ENCODE measurements around the gene CCDC47.
"Not testable (repeated sequence)": the region's sequence is repeated elsewhere in the genome, so short reads cannot be mapped to it uniquely, and the experiment has no call there.

The CCDC47 gene

DNA sequence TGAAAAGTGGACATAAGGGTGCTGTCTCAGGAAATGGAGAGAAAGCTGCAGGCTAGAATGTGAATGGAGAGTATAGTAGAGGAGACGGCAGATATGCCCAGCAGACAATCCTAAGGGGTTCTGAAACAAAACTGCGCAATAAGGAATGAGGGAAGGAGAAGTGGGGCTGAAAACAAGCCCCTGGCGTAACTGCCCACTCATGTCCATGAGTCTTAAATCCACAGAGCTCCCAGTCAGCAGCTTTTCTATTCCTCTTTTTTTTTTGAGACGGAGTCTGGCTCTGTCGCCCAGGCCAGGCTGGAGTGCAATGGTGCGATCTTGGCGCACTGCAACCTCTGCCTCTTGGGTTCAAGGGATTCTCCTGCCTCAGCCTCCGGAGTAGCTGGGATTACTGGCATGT, 37.7 kb downstream of the CCDC47 start:
- DNase-seq (ENCODE audit: low read depth) = no peak

DNA sequence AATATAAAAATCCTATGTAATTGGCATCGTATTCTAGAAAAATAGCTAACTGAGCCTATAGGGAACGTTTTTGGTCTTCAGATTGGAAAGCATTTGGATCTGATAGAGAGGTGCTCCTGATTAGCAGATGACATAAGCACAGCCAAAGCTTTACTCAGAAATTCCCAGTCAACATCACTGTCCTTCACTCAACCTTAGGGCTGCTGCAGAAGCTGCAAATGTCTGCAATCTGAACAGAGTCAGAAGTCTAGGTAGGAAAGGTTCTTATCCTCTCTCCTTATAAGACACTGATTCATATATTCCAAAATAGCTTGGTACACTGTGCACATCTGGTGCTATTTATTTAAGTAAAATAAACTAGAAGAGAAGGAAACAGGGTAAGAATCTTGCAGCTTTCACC, 51.0 kb downstream of the CCDC47 start:
- DNase-seq (ENCODE audit: low read depth) = no peak

DNA sequence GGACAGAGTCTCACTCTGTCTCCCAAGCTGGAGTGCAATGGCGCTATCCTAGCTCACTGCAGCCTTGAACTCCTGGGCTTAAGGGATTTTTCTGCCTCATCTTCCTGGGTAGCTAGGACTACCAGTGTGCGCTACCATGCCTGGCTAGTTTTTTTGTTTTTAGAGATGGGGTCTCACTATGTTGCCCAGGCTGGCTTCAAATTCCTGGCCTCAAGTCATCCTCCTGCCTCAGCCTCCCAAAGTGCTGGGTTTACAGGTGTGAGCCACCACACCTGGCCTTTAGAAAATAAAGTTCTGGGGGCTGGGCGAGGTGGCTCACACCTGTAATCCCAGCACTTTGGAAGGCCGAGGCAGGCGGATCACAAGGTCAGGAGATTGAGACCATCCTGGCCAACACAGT, 53.2 kb downstream of the CCDC47 start:
- not testable (repeated sequence) for DNase-seq (ENCODE audit: low read depth)

DNA sequence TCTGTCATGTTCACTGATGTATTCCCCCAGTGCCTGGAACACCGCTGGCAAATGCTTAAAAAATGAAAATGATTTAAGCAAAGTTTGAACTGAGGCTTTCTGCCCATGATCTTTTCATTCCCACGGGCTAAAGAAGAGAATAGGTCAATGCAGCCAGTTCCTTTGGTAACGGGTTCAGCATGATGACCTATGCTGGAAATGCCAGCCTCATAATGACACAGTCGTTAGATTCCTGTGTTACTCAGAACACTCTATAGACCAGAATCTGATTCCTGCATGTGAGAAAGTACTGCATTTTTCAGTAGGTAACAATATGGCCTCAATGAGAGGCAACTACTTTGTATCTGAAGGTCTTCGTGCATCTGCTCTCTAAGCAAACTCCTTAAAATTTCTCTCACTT, 54.4 kb downstream of the CCDC47 start:
- DNase-seq (ENCODE audit: low read depth) = no peak

DNA sequence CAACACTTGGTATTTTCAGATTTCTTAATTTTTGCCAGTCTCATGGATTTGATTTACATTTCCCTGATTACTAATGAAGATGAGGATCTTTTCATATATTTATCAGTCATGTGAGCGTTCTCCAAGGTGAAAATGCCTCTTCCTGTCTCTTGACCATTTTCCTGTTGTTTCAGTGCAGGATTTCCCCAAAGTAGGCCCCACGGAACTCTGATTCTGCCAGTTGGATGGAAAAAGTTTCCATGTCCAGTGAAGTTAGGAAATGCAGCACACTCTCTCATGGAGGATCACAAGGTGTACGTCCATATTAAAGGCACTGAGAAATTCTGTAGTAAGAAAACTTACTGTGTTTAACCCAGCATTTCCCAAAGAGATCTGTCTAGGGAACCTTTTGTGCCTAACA, 57.0 kb downstream of the CCDC47 start:
- no peak for DNase-seq (ENCODE audit: low read depth)

DNA sequence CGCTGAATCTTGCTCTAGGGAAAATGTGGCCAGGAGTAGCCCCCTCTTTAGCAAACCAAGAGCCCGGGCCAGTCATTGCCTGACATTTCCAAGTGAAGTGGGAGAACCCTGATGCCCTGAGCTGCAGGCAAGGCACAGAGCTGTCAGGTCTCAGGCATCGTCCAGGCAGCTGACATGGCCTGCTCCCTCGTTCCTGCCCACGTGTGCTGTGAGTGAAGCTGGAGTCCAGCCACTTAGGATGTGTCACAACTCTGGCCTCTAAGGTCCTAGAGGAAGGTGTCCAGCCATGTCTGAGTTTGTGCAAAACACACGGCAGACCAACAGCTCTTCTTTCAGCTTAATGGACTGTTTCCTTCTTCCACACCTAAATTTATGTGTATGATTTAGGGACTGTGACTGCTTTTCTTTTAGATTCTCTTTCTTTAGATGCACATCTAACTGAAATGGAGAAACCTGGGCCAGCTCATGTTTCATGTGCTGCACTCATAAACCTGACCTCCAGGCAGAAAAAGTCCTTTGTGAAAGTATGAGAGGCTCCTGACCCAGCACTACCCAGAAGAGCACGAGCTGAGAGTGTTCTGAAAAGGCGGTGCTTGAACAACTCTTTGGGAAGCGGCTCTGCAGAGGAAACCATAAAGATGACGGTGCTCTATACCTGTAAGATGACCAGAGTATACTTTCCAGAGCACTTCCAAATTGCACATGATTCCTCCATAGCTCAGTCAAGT, 58.7 kb downstream of the CCDC47 start:
- DNase-seq (ENCODE audit: low read depth) = no peak

DNA sequence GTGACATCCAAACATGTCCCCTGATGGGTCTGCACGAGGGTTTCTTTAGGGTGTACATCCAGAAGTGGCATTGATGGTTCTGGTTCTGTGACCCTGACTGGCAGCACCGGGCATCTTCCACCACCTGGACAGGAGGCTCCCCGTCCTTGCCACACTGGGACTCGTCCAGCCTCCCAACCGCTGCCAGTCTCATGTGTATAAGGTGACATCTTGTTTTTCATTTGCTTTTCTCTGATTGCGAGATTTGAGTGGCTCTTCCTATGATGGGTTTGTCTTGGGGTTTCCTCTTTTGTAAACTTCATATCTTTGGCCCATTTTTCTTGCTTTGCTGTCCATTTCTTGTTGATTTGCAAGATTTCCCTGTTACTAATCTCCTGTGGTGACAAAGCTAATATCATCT, 64.3 kb downstream of the CCDC47 start:
- DNase-seq (ENCODE audit: low read depth) = no peak

DNA sequence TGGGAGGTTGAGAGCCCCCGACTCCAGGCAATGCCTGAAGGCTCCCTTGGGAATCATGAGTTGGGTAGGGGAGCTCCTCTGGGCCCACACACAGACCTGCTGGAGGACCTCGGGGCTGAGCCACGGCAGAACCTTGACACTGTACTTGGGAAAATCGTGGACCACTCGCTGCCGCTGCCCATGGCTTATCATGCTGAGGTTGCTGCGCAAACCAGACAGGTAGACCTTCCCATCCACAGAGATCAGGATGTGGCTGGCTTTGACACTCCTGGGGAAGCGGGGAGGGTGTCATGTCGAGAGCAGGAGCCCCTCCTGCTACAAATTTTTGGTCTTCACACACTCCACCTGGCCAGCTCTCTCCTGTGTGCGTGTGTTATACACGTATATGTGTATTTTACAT, 66.2 kb downstream of the CCDC47 start:
- DNase-seq (ENCODE audit: low read depth) = no peak

DNA sequence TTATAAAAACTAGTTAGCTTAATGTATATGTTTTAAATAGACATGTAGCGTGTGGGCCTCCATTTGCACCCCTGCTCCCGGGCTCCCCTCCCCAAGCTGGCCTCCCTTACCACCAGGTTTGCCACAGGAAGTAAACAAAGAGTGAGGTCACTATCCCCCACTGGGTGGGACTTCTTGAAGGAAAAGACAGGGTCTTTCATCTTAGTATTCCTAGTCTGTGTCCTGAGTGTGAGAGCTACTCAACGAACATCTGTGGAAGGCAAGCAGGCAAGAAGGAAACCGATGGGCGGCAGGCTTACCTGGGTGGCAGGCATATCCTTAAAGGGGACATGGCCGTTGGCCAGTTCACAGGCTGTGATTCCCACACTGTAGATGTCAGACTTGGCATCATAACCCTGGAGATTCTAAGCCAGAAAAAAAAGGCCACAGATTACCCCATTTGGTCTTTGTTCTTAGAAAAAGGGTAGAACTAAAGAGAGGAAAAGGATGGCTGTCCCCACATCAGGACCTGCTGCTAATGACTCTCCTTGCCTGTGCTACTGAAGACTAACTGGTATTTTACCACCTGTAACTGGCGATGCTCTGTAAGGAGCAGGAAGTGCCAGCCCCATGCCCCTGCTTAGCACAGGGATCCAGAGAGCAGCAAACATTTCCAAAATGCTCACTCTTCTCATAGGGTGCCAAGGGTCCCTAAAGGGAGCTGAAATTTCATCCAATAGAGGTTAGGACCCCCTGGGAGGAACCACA, 66.9 kb downstream of the CCDC47 start:
- DNase-seq (ENCODE audit: low read depth) = no peak

DNA sequence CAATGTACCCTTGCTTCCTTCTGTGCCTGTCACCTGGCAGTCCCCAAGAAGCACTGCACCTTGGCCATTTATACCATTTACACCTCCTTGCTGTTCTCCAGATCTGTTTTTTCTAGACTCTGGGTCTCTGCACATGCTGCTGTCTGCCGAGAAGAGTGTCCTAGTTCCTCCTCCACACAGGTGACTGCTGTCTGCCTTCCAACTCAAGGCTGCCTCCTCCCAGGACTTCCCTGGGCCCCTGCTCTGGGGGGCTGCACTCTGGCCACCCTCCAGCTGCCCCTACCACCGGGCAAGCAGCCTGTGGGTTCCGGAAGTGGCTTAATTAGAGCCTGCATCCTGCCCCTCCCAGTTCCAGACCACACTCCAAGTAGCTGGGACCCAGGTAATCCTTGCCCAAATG, 67.7 kb downstream of the CCDC47 start:
- no peak for DNase-seq (ENCODE audit: low read depth)

DNA sequence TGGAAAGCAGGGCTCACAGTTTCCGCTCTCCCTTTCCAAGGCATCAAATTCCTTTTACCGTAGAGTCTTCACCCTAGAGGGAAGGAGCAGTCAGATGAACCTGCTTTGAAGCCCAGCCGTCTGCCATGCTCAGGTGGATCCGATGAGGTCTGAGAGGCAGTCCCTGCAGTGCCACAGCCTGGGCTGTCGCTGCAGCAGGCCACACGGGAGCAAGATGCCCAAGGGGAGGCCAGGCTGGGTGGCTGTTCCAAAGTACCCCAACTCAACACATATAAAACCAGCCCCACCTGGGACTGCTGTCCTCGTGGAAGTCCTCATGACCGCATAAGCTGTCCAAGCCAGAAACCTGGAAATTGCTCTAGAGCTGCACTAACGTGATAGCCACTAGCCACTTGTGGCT, 68.6 kb downstream of the CCDC47 start:
- no peak for DNase-seq (ENCODE audit: low read depth)

DNA sequence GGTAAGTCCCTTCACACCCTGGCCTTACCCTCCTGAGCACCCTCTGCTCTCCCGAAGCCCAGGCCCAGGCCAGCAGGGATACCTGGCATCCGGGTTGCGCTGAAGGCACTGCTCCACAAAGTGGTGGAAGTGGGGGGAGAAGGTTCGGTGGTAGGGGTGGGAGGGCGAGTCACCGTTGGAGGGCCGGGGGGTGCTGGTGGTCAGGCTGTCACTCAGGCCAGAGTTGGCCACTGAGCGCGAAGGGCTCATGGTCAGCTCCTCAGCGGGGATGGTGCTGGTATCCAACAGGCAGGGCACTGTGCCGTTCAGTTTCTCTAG, 69.2 kb downstream of the CCDC47 start:
- no peak for DNase-seq (ENCODE audit: low read depth)

DNA sequence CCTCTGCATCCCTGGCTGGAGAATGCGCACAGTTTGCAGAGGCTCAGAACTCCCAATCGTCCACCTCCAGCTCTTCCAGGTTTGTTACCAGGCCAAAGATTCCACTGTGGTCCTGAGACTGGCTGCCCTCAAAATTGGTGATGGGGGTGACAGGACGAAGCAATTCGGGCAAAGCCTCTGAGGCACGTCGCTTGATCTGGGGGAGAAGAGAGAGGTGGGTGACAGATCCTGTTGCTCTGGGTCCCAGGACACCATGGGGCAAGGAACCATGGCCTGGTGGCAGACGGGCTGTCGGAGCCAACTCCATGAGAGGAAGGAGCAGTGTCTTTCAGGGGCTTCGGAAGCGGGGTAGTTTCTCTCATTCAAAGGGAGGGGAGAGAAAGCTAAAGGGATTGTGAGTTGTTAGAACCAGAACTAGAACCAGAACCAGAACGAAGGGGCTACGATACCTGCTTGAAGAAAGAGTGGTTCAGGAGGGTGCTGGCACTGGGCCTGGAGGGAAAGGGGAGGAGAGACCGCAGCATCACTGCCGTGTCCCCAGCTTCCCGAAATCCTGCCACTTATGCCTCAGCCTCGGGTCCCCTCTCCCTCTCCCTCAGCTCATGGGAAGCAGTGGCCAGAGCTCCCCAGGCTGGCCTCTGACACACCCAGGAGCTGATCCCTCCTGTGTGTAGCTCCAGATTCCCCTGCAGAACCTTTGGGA, 69.7 kb downstream of the CCDC47 start:
- DNase-seq (ENCODE audit: low read depth) = no peak

DNA sequence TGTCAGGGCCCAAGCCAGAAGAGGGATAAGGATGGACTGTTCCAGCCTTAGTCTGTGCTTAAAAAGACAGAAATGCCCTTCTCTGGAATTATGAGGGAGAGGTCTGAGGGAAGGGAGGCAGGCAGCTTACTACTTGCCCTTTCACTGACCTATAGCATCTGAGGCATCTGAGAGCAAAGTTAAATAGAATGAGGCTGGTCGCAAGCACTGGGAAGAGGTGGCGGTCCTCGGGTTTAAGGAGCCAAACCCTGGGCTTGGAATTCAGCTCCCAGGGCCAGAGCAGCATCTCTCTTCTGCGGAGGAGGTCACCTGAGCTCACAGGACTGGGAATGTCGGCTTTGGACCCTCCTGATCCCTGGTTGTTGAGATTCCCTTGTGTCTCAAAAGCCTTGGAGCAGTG, 70.4 kb downstream of the CCDC47 start:
- no peak for DNase-seq (ENCODE audit: low read depth)

DNA sequence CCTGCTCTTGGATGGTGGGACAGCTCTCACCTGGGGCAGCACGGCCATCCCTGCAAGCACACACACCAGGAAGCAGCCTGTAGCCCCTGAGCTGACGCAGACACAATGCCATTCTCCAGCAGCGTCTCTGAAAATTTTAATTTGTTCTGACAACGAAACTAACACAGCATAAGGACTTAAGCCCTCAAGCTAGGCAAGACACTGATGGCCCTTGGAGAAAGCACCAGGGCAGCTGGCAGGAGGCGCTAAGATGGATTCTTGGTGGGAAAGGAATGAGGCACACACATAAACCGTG, 70.7 kb downstream of the CCDC47 start:
- DNase-seq (ENCODE audit: low read depth) = no peak

DNA sequence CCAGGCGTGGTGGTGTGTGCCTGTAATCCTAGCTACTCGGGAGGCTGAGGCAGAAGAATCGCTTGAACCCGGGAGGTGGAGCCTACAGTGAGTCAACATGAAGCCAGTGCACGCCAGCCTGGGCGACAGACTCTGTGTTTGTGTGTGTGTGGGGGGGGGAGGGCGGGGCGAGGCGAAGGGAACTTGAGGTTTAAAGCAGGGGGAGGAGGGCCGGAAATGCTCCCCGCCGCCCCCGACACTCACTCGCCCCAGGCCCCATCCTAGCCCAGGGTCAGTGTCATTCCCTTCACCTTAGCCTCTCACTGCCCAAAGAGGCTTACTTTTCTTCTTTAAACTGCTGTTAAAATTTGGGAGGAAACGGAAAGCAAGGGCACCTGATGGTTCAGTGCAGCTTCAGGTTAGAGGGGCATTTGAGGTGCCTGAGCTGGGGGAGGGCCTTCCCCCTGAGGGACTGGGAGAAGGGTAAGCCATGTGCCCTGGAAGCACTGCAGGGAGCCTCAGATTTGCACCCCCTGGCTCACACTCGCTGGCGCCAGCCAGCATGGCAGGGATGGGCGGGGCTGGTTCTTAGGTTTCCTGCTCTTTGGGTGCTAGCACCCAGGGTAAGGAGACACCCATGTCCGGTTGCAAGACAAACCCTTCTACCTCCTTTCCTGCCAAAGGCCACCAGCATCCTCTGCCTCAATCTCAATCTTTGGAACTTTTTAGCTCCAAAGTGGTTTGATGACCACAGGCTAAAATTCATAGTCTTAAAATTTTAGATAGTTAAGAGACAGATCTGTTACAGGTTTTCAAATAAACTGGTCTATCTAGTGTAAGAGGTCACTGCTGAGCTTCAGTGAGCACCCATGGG, 71.3 kb downstream of the CCDC47 start:
- DNase-seq (ENCODE audit: low read depth) = no peak

DNA sequence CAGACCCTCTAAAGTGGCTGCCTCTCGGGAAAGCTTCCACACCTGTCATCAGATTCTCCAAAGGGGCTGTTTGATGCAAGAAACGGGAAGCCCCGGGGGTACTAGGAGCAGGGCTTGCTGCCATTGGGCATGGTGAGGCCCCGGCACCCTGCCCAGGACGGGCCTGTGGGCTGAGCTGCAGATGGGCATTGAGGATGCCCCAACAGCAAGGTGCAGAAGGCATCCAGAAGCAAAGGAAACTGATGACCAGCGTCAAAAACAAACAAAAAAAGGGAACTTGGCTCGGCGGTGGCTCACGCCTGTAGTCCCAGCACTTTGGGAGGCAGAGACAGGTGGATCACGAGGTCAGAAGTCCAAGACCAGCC, 72.0 kb downstream of the CCDC47 start:
- DNase-seq (ENCODE audit: low read depth) = no peak

DNA sequence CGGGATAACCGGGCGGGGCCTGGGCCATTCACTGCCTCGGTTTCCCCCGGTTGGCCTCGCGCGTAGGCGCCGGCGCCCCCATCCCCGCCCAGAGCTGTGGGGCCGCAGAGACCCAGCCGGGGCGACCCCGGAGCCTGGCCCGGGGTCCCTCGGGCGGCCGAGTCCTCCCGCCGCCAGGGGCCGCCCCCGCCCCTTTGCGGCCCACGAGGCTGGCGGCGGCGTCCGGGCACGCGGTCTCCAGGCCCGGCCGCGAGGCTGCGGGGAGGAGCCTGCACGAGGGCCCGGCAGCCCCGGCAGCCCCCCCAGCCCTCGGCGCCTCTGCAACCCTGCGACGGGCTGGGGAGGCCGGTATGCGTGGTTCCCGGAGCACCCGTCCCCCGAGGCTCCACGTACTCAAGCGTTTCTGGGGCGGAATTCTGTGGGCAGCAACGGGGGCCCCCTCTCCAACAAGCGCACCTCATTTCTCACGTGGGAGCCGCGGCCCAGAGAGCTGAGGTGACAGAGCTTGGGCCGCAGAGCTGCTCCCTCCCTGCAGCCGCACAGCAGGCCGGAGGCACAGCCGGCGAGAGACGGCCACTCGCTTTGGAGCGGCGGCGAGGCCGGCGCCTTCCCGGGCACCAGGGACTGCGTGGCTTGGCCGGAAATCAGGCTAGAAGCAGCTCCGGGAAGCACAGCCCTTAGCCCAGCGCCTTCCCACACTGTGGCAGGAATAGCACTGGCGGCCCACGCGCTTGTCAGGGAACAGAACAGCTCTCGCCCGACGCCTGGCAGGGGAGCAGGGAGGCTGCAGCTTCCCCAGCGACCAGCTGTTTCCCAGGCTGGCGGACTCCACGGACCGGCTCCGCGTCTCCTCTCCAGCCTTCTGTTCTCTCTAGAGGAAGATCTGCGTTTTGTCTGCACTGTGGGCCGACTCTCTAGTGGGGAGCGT, 72.6 kb downstream of the CCDC47 start:
- DNase-seq (ENCODE audit: low read depth) = no peak

DNA sequence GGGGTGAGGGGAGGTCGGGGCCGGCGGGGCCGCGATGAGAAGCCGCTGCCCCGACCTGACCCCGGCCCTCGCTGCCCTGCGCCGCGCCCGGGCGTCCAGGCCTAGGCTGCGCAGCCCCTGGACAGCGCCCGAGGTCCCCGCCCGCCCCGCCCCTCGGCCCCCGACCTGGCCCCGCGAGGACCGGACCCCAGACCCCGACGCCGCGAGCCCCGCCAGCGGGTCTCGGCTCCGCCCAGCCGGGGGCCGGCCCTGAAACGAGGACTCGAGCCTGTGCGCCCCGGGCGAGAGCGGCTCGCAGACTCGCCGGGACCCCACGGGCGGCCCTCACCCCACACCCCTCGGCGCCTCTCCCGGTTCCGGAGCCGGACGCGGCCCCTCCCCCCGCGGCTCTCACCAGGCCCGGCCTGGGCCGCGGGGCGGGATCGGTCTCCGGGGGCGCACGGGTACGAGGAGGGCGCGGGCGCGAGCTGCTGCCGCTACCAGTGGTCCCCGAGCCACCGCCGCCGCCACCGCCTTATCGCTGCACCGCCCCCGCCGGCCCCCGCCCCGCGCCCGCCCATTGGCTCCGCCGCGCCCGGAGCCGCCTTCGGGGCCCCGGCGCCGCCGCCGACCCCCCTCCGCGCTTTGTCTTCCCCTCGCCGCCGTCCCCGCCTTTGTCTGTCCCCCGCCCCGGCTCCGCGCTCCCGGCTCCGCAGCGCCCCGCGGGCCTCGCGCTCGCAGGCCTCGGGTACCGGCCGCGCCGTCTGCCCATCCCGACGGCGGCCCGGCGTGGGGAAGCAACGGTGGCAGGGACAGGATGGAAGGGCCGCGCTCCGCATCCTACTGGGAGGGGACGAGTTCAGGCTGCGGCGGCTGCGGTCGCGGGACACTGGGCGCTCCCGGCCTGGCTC, 73.5 kb downstream of the CCDC47 start, which contains the start of gene LIMD2:
Gene LIMD2, minus strand, starts transcription at position 488 of the 890 bp plus-strand sequence. CDS start 827 bp downstream, outside the sequence.
- DNase-seq (ENCODE audit: low read depth) = peak; percentile 78

DNA sequence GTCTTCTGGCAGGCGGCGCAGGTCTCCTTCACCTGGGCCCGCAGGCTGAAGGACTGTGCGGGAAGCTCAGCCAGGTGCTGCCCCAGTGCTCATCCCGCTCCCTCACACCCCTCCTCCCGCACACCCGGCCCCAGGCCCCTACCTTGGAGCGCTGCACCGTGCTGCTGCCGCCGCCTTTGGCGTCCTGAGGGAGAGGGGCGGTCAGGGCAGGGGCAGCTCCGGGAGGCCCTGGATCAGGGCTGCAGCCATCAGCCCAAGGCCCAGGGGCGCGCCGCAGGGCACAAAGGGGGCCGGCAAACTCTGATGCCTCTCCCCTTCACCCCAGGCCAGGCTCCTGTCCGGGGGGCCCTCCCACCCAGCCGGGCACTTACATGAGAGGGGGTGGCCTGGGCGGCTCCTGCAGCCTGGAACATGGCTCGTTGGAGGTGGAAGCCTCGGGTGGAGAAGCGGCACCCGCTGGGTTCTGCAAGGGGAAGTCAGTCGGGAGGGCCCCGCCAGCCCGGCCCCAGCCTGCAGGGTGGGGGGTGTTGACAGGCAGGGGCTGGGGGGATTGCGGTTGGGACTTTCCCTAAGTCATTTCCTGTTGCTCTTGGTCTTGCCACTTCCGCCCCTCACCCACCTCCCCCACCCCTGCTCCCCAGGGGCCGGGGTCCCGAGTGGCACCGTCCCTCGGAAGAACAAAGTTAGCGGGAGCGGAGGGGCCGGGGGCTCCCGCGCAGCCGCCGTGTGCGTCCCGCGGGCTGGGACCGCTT, 74.3 kb downstream of the CCDC47 start:
- peak; percentile 79 for DNase-seq (ENCODE audit: low read depth)

Data from stimulated activated CD8-positive, alpha-beta memory T cell treated with anti-CD3 and anti-CD28 coated beads, Interleukin-12 subunit alpha, Interleukin-12 subunit beta, amount 100 ng/mL, for 1 hour (primary cell).